SK-N-SH treated with all-trans-retinoic acid at 6 μM for 48 hours (cell line): Measurements from ENCODE around the gene PLAA.
"Not testable (repeated sequence)": the region's sequence is repeated elsewhere in the genome, so short reads cannot be mapped to it uniquely, and the experiment has no call there.

ENCODE experiments used
- ATAC-seq: fragments of 200-7000 bp; cut with Tn5 transposase; 3 replicates; pipeline ENCODE4 v1.9.1; 2020; ENCODE audit warnings: mild to moderate bottlenecking, moderate library complexity
- ARNTL ChIP-seq: fragments of 450-650 bp; formaldehyde crosslinking; IDR thresholded peaks from 2 replicates; pipeline ENCODE4 v1.5.0; 2020; ENCODE audit warnings: low read depth, mild to moderate bottlenecking, moderate library complexity, borderline replicate concordance
- BACH2 ChIP-seq: fragments of 250-450 bp; sonication (Bioruptor Pico); IDR thresholded peaks from 2 replicates; pipeline ENCODE4 v1.9.0; 2021; ENCODE audit warnings: mild to moderate bottlenecking, borderline replicate concordance
- CREB5 ChIP-seq: fragments of 250-450 bp; sonication (Bioruptor Pico); IDR thresholded peaks from 2 replicates; pipeline ENCODE4 v1.5.1; 2020; ENCODE audit warnings: low read depth, mild to moderate bottlenecking, moderate library complexity
- CSDC2 ChIP-seq: fragments of 250-450 bp; sonication (Bioruptor Pico); IDR thresholded peaks from 2 replicates; pipeline ENCODE4 v1.5.0; 2020; ENCODE audit warnings: mild to moderate bottlenecking, moderate library complexity
- CSRNP3 ChIP-seq: fragments of 250-450 bp; sonication (Bioruptor Pico); IDR thresholded peaks from 2 replicates; pipeline ENCODE4 v1.5.1; 2021; ENCODE audit warnings: mild to moderate bottlenecking, moderate library complexity
- ESRRG ChIP-seq: fragments of 250-450 bp; sonication (Bioruptor Pico); IDR thresholded peaks from 2 replicates; pipeline ENCODE4 v1.6.1; 2021; ENCODE audit warnings: mild to moderate bottlenecking
- GLIS3 ChIP-seq: fragments of 250-450 bp; sonication (Bioruptor Pico); IDR thresholded peaks from 2 replicates; pipeline ENCODE4 v1.5.0; 2020; ENCODE audit warnings: mild to moderate bottlenecking, moderate library complexity
- POU6F1 ChIP-seq: fragments of 250-450 bp; sonication (Bioruptor Pico); IDR thresholded peaks from 2 replicates; pipeline ENCODE4 v1.8.0; 2021; ENCODE audit warnings: low read depth, mild to moderate bottlenecking, moderate library complexity, borderline replicate concordance
- RARB ChIP-seq: fragments of 250-450 bp; sonication (Bioruptor Pico); IDR thresholded peaks from 2 replicates; pipeline ENCODE4 v1.8.0; 2021; ENCODE audit warnings: mild to moderate bottlenecking, moderate library complexity
- SNAI2 ChIP-seq: fragments of 250-450 bp; sonication (Bioruptor Pico); IDR thresholded peaks from 2 replicates; pipeline ENCODE4 v1.5.0; 2020; ENCODE audit warnings: mild to moderate bottlenecking, moderate library complexity
- TOX ChIP-seq: fragments of 250-450 bp; sonication (Bioruptor Pico); IDR thresholded peaks from 2 replicates; pipeline ENCODE4 v1.8.0; 2021; ENCODE audit warnings: mild to moderate bottlenecking, moderate library complexity, borderline replicate concordance
- ZC3H10 ChIP-seq: fragments of 250-450 bp; sonication (Bioruptor Pico); IDR thresholded peaks from 2 replicates; pipeline ENCODE4 v1.5.1; 2021; ENCODE audit warnings: mild to moderate bottlenecking, moderate library complexity
- ZFP3 ChIP-seq: fragments of 250-450 bp; sonication (Bioruptor Pico); IDR thresholded peaks from 2 replicates; pipeline ENCODE4 v1.5.0; 2020; ENCODE audit warnings: mild to moderate bottlenecking, moderate library complexity
- ZNF565 ChIP-seq: fragments of 450-650 bp; formaldehyde crosslinking; conservative IDR thresholded peaks from 2 replicates; pipeline ENCODE4 v1.5.0; 2020; ENCODE audit warnings: low read depth, mild to moderate bottlenecking, moderate library complexity
- ZNF70 ChIP-seq: fragments of 450-650 bp; formaldehyde crosslinking; IDR thresholded peaks from 2 replicates; pipeline ENCODE4 v1.5.0; 2020; ENCODE audit warnings: mild to moderate bottlenecking, moderate library complexity
- TF ChIP-seq, protein P1 (sequence below): fragments of 250-450 bp; sonication (Bioruptor Pico); IDR thresholded peaks from 2 replicates; pipeline ENCODE4 v1.8.0; 2020; ENCODE audit warnings: mild to moderate bottlenecking, moderate library complexity, borderline replicate concordance

PLAA gene

DNA sequence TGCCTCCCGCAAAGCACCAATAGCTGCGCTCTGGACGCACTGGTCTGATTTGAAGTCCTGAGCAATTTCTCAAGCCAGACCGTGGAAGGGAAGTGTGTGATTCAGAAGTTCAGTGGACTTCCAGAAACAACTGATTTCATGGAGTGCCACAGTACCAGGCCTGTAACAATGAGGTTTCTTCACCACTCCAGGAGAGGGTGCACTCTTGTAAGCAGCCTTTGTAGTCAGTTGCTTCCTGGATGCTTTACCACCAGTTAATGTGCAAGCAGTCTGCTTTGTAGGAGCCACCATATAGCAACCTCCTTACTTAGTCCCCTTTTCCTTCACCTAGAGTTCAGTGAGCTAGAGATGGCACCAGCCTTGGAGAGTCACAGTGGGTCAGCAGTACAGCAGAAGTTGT is 66.8 kb downstream of the PLAA start:
- no peak for ATAC-seq
- TF ChIP-seq ZFP3 (CRISPR knock-in tag), result no peak
- no peak for TF ChIP-seq ZNF565 (CRISPR knock-in tag)
- TF ChIP-seq ESRRG (CRISPR knock-in tag), result no peak
- TF ChIP-seq CSDC2 (CRISPR knock-in tag), result no peak
- no peak for TF ChIP-seq TOX (CRISPR knock-in tag)

DNA sequence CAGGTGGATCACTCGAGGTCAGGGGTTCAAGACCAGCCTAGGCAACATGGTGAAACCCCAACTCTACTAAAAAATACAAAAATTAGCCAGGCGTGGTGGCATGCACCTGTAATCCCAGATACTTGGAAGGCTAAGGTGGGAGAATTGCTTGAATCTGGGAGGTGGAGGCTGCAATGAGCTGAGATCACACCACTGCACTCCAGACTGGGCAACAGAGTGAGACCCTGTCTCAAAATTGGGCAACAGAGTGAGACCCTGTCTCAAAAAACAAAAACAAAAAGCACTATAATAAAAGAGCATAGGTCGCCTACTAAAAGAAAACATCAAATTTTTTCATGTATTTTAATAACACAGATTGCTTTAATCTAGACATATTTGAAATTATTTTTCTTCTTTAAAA is 71.9 kb downstream of the PLAA start:
- not testable (repeated sequence) for ATAC-seq

DNA sequence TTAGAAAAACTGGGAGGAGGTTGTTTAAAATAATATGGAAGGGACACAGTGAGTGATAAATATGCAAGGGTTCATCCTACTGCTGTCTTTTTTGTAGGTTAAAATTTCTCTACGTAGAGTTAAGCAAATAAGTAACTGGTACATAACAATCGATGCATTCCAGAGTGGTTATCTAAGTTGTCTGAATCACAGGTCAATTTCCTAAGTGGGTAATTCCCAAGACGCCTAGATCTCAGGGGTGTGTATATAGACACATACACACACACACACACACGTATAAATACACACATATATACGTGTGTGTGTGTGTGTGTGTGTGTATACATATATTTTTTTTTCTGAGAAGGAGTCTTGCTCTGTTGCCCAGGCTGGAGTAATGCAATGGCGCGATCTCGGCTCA is 76.8 kb downstream of the PLAA start:
- no peak for TF ChIP-seq CREB5 (CRISPR knock-in tag)
- no peak for TF ChIP-seq RARB (CRISPR knock-in tag)
- no peak for TF ChIP-seq POU6F1 (CRISPR knock-in tag)
- no peak for TF ChIP-seq ESRRG (CRISPR knock-in tag)
- no peak for TF ChIP-seq GLIS3 (CRISPR knock-in tag)
- TF ChIP-seq, all 23 proteins: peak for 0
- no peak for ATAC-seq

- peak; percentile 78 for ATAC-seq
- no peak for TF ChIP-seq SNAI2 (CRISPR knock-in tag)
- TF ChIP-seq ARNTL (CRISPR knock-in tag), result no peak
- no peak for TF ChIP-seq RARB (CRISPR knock-in tag)
- no peak for TF ChIP-seq GLIS3 (CRISPR knock-in tag)
- no peak for TF ChIP-seq ZNF70 (CRISPR knock-in tag)
- no peak for TF ChIP-seq ZC3H10 (CRISPR knock-in tag)
- TF ChIP-seq, protein P1, sequence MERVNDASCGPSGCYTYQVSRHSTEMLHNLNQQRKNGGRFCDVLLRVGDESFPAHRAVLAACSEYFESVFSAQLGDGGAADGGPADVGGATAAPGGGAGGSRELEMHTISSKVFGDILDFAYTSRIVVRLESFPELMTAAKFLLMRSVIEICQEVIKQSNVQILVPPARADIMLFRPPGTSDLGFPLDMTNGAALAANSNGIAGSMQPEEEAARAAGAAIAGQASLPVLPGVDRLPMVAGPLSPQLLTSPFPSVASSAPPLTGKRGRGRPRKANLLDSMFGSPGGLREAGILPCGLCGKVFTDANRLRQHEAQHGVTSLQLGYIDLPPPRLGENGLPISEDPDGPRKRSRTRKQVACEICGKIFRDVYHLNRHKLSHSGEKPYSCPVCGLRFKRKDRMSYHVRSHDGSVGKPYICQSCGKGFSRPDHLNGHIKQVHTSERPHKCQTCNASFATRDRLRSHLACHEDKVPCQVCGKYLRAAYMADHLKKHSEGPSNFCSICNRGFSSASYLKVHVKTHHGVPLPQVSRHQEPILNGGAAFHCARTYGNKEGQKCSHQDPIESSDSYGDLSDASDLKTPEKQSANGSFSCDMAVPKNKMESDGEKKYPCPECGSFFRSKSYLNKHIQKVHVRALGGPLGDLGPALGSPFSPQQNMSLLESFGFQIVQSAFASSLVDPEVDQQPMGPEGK (CRISPR knock-in tag), result no peak
- no peak for TF ChIP-seq BACH2 (CRISPR knock-in tag)
- TF ChIP-seq ZFP3 (CRISPR knock-in tag), result no peak
- no peak for TF ChIP-seq TOX (CRISPR knock-in tag)
- TF ChIP-seq ZNF565 (CRISPR knock-in tag), result no peak
Observed at GRCh38 chr9:26863074-26863473, 84.0 kb downstream of the PLAA start.

- ATAC-seq, result peak; percentile 36; the same call in 1 of the 3 replicates
- TF ChIP-seq CREB5 (CRISPR knock-in tag) (no peak), ZNF565 (CRISPR knock-in tag) (no peak), SNAI2 (CRISPR knock-in tag) (no peak), CSRNP3 (CRISPR knock-in tag) (no peak)
Observed at GRCh38 chr9:26856413-26857032, 90.5 kb downstream of the PLAA start.
